ENCODE data around the gene UBQLN4.

GRCh38 chr1:156012051-156012817, 41.4 kb downstream of the UBQLN4 start:
- TF ChIP-seq CTCF (conservative IDR thresholded peaks at IDR 0.05; ENCODE audit: low read depth, low read length): no peak
- TF ChIP-seq POLR2A (IDR thresholded peaks at IDR 0.05; ENCODE audit: low read depth, low read length): no peak
